DOHH2 (cell line): Measurements from ENCODE around the gene IL27RA.

Experiments used
- H3F3A ChIP-seq: fragments of 200-600 bp; sonication (generic), shearing (Covaris generic); 2 replicates; pipeline ENCODE4 v1.6.0; 2016; ENCODE audit warnings: antibody characterized with exemption, mild to moderate bottlenecking; ENCODE audit not compliant: control insufficient read depth, insufficient read depth
- H3K27ac ChIP-seq: fragments of 200-600 bp; sonication (generic); 2 replicates; pipeline ENCODE4 v1.5.1; 2014; ENCODE audit warnings: low read depth, mild to moderate bottlenecking, low read length, moderate library complexity
- H3K27me3 ChIP-seq: fragments of 200-600 bp; sonication (generic); 2 replicates; pipeline ENCODE4 v1.6.1; 2014; ENCODE audit warnings: mild to moderate bottlenecking, low read length, mixed read lengths; ENCODE audit not compliant: control insufficient read depth
- H3K36me3 ChIP-seq: fragments of 200-600 bp; sonication (generic); 2 replicates; pipeline ENCODE4 v1.6.1; 2014; ENCODE audit warnings: mild to moderate bottlenecking, low read length, moderate library complexity, mixed read lengths; ENCODE audit not compliant: control insufficient read depth
- H3K4me1 ChIP-seq: fragments of 200-600 bp; sonication (generic); 2 replicates; pipeline ENCODE4 v1.6.1; 2014; ENCODE audit warnings: mild to moderate bottlenecking, low read length, mixed read lengths; ENCODE audit not compliant: control insufficient read depth
- H3K4me2 ChIP-seq: fragments of 200-600 bp; sonication (generic); 2 replicates; pipeline ENCODE4 v1.6.0; 2014; ENCODE audit warnings: mild to moderate bottlenecking, low read length, moderate library complexity
- H3K4me3 ChIP-seq: fragments of 200-600 bp; sonication (generic); 2 replicates; pipeline ENCODE4 v1.5.1; 2014; ENCODE audit warnings: mild to moderate bottlenecking, low read length, mixed read lengths
- H3K79me2 ChIP-seq: fragments of 200-600 bp; sonication (generic); 2 replicates; pipeline ENCODE4 v1.6.1; 2014; ENCODE audit warnings: mild to moderate bottlenecking, low read length, mixed read lengths; ENCODE audit not compliant: control insufficient read depth
- H3K9me2 ChIP-seq: fragments of 200-600 bp; sonication (generic); replicated peaks from 2 replicates; pipeline ENCODE4 v1.6.1; 2014; ENCODE audit warnings: mild to moderate bottlenecking, low read length, mixed read lengths; ENCODE audit not compliant: control insufficient read depth
- H3K9me3 ChIP-seq: fragments of 200-600 bp; sonication (generic); 2 replicates; pipeline ENCODE4 v1.6.1; 2014; ENCODE audit warnings: antibody characterized with exemption, low read length, mixed read lengths; ENCODE audit not compliant: control insufficient read depth, insufficient read depth
- H4K20me1 ChIP-seq: fragments of 200-600 bp; sonication (generic); 2 replicates; pipeline ENCODE4 v1.6.0; 2014; ENCODE audit warnings: low read depth, mild to moderate bottlenecking, antibody characterized with exemption, low read length, moderate library complexity; ENCODE audit not compliant: control insufficient read depth, insufficient read depth
- EZH2phosphoT487 ChIP-seq: fragments of 200-600 bp; sonication (generic); IDR thresholded peaks from 2 replicates; pipeline ENCODE4 v1.6.1; 2017; ENCODE audit warnings: borderline replicate concordance, mild to moderate bottlenecking, antibody characterized with exemption, low read length, moderate library complexity, mixed read lengths
- TF ChIP-seq, protein P1 (sequence below): fragments of 200-600 bp; sonication (generic); IDR thresholded peaks from one replicate; pipeline ENCODE4 v1.5.1; 2014; ENCODE audit warnings: antibody characterized with exemption, mild to moderate bottlenecking, low read depth, low read length; ENCODE audit not compliant: poor library complexity, severe bottlenecking

IL27RA gene

DNA sequence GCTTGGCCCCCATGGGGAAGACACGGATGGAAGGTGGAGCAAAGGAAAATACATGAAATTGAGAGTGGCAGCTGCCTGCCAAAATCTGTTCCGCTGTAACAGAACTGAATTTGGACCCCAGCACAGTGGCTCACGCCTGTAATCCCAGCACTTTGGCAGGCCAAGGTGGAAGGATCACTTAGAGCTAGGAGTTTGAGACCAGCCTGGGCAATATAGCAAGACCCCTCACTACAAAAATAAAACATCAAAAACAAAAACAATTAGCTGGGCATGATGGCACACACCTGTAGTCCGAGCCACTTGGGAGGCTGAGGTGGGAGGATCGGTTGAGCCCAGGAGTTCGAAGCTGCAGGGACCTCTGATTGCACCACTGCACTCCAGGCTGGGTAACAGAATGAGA is 20.9 kb downstream of the IL27RA start:
- no peaks in the 10 kb centered on the region for H3K4me1 ChIP-seq
- peaks cover 3% of the 10 kb centered on the region; the same call in 1 of the 2 replicates for H3K9me3 ChIP-seq
- H3K9me2 ChIP-seq: no peaks in the 10 kb centered on the region
- H3K36me3 ChIP-seq: peaks cover 10% of the 10 kb centered on the region
- no peak overlapping the region for H3K4me3 ChIP-seq
- H3K4me2 ChIP-seq: no peak overlapping the region
- no peak overlapping the region for H3K27ac ChIP-seq
- H3K27me3 ChIP-seq: peaks cover 9% of the 10 kb centered on the region
- H4K20me1 ChIP-seq: no peaks in the 10 kb centered on the region
- TF ChIP-seq, protein P1, sequence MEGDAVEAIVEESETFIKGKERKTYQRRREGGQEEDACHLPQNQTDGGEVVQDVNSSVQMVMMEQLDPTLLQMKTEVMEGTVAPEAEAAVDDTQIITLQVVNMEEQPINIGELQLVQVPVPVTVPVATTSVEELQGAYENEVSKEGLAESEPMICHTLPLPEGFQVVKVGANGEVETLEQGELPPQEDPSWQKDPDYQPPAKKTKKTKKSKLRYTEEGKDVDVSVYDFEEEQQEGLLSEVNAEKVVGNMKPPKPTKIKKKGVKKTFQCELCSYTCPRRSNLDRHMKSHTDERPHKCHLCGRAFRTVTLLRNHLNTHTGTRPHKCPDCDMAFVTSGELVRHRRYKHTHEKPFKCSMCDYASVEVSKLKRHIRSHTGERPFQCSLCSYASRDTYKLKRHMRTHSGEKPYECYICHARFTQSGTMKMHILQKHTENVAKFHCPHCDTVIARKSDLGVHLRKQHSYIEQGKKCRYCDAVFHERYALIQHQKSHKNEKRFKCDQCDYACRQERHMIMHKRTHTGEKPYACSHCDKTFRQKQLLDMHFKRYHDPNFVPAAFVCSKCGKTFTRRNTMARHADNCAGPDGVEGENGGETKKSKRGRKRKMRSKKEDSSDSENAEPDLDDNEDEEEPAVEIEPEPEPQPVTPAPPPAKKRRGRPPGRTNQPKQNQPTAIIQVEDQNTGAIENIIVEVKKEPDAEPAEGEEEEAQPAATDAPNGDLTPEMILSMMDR: no peak
- no peak for TF ChIP-seq EZH2phosphoT487
- H3F3A ChIP-seq: no peaks in the 10 kb centered on the region
- no peaks in the 10 kb centered on the region for H3K79me2 ChIP-seq

DNA sequence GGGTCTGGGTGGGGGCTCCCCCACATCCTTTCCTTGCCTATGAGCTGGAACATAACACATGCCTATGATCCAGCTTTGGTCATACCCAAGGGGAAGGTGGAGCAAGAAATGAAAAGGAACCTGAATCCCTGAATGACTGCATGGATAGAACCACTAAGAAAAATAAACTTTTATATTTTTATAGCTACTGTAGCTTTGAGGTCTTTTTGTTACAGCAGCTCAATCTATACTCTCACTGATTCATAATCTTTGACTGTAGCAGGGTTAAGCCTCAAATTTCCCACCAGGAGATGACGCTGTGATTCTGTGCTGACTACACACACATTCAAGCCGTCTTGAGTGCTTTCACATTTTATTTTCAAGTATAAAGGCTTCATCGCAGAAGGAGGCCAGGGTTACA is 21.5 kb downstream of the IL27RA start:
- Histone ChIP-seq H3K36me3 (peaks cover 10% of the 10 kb centered on the region), H3F3A (no peaks in the 10 kb centered on the region), H3K27me3 (peaks cover 14% of the 10 kb centered on the region), H3K4me1 (peaks cover 5% of the 10 kb centered on the region), H3K9me2 (no peaks in the 10 kb centered on the region), H3K27ac (no peak overlapping the region), H3K4me3 (no peak overlapping the region), H3K79me2 (no peaks in the 10 kb centered on the region), H3K4me2 (no peak overlapping the region), H3K9me3 (peaks cover 3% of the 10 kb centered on the region; the same call in 1 of the 2 replicates), H4K20me1 (no peaks in the 10 kb centered on the region)
- TF ChIP-seq, protein P1: no peak
- no peak for TF ChIP-seq EZH2phosphoT487

- TF ChIP-seq, protein P1: no peak
- no peak for TF ChIP-seq EZH2phosphoT487
- Histone ChIP-seq H3K79me2 (no peaks in the 10 kb centered on the region), H3F3A (no peaks in the 10 kb centered on the region), H3K9me3 (no peaks in the 10 kb centered on the region), H4K20me1 (no peaks in the 10 kb centered on the region), H3K4me3 (no peak overlapping the region), H3K9me2 (no peaks in the 10 kb centered on the region), H3K27me3 (peaks cover 18% of the 10 kb centered on the region), H3K4me1 (peaks cover 8% of the 10 kb centered on the region), H3K27ac (no peak overlapping the region), H3K36me3 (peaks cover 7% of the 10 kb centered on the region), H3K4me2 (no peak overlapping the region)
Observed at GRCh38 chr19:14053500-14053899, 21.9 kb downstream of the IL27RA start.

GRCh38 chr19:14054099-14054498 is 22.5 kb downstream of the IL27RA start:
- Histone ChIP-seq H3K4me2 (no peak overlapping the region), H3K4me1 (peaks cover 14% of the 10 kb centered on the region), H3K27me3 (peaks cover 23% of the 10 kb centered on the region), H3K27ac (no peak overlapping the region), H3K9me3 (no peaks in the 10 kb centered on the region), H3K79me2 (no peaks in the 10 kb centered on the region), H3K36me3 (peaks cover 2% of the 10 kb centered on the region), H3K9me2 (no peaks in the 10 kb centered on the region), H4K20me1 (no peaks in the 10 kb centered on the region), H3K4me3 (no peak overlapping the region), H3F3A (no peaks in the 10 kb centered on the region)
- TF ChIP-seq, protein P1: no peak
- no peak for TF ChIP-seq EZH2phosphoT487
